GM21528 (cell line): ENCODE measurements around the gene PRR14L.
"Not testable (repeated sequence)": the region's sequence is repeated elsewhere in the genome, so short reads cannot be mapped to it uniquely, and the experiment has no call there.

Experiments
- ATAC-seq: cut with Tn5 transposase; IDR thresholded peaks from one replicate; pipeline ENCODE4 v1.9.1; 2021; ENCODE audit warnings: mild to moderate bottlenecking, moderate library complexity; ENCODE audit not compliant: unreplicated experiment, low FRiP score

PRR14L gene

GRCh38 chr22:31742115-31742514 is 7.8 kb downstream of the PRR14L start:
- no peak for ATAC-seq

- ATAC-seq = not testable (repeated sequence)
Measured at GRCh38 chr22:31740314-31740713, 9.6 kb downstream of the PRR14L start.

GRCh38 chr22:31739795-31740201 is 10.1 kb downstream of the PRR14L start:
- ATAC-seq = no peak

DNA sequence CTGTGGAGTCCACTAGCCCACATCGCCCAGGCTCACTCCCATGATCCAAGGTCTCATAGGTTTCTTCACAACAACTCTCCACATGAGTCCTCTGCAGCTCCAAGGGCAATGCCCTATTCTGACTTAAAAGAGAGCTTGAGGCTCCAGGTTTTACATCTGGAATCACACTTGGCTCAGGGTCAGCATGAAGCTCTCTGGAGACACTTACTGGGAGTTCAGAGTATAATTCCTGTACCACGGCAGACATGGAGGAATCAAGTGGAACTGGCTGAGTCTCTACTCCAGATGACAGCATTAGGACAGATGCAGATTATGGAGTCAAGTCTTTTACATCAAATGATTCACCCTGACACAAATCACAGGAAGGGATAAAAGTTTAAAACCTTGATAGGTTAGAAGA is 11.4 kb downstream of the PRR14L start:
- ATAC-seq = no peak

DNA sequence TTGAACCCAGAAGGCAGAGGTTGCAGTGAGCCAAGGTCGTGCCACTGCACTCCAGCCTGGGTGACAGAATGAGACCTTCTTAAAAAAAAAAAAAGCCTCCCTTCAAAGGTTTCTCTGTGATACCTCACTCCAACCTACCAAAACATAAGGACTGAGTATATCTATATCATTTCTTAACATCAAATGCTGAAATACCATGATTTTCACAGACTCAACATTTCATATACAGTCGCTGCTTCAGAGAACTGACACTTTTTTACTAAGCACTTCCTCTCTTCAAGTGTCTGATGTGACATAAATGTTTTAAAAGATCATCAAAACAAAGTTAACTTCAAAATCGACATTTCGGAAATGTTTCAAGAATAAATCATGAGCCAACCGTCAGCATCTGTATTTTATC is 12.0 kb downstream of the PRR14L start:
- no peak for ATAC-seq

DNA sequence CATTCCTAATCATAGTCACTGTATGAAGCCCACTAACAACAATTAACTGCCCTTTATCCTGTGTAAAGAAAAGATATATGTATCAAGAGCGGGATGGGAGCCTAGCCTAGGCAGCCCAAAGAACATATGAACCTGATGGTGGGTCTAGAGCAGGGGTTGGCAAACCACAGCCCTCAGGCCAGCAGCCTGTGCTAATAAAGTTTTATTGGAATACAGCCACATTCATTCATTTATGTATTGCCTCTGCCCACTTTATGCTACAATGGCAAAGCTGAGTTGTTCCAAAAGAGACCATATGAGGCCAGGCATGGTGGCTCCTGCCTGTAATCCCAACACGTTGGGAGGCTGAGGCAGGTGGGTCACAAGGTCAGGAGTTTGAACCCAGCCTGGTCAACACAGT is 13.5 kb downstream of the PRR14L start:
- ATAC-seq = no peak

DNA sequence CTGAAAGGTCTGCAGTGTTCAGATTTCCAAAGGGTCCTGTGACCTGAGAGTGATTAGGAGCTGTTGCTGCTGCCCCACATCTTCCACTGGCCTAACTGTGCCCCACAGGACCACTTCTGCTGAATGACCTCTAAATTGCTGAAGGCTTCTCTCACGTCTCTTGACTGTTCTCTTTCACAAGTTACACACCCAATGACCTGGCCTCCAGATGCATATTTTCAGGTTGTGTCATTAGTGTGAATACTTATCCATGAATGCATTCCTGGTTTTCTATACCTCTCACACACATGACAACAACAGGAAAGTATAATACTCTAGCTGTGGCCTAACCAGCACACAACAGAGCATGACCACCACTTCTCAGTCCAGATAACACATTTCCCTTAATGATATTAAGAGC is 15.4 kb downstream of the PRR14L start:
- ATAC-seq = no peak

- no peak for ATAC-seq
Measured at GRCh38 chr22:31733580-31734079, 16.3 kb downstream of the PRR14L start.

- ATAC-seq = no peak
Measured at GRCh38 chr22:31732089-31732829, 17.7 kb downstream of the PRR14L start.

DNA sequence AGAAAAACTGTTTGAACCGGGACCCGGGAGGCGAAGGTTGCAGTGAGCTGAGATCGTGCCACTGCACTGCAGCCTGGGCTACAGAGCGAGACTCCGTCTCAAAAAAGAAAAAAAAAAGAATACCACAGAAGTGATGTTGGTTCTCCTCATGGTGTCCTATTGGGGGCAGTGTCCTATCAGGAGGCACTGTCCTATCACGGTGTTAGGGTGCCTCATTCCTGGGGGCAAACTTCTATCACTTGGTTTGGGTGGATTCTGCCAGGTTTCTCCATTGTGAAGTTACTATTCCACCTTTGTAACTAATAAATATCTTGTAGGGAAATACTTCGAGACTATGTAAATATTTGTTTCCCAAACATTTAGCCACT is 19.6 kb downstream of the PRR14L start:
- ATAC-seq = no peak

- ATAC-seq = no peak
Measured at GRCh38 chr22:31728857-31729256, 21.1 kb downstream of the PRR14L start.

- ATAC-seq = no peak
Measured at GRCh38 chr22:31726692-31727091, 23.2 kb downstream of the PRR14L start.

GRCh38 chr22:31723723-31724122 is 26.2 kb downstream of the PRR14L start:
- no peak for ATAC-seq

DNA sequence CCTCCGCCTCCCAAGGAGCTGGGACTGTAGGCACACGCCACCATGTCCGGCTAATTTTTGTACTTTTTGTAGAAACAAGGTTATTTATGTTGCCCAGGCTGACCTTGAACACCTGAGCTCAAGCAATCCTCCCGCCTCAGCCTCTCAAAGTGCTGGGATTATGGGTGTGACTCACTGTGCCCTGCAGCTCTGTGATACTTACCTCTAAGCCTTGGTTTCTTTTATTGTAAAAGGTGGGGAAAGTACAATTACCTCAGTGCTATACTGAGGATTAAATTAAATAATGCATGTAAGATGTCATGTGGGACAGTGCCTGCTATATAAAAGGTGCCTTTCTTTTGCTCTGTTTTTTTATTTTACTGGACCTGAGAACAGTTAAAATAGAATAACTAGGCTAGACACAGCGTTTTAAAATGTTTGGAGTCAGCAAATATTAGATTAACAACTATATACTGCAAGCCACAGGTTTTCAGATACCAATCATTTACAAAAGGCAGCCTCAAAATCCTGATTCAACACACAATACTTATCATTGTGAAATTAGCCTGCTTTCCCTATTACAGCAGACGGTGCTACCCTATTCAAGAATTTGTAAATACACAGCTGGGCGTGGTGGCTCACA is 30.0 kb downstream of the PRR14L start:
- ATAC-seq = no peak

DNA sequence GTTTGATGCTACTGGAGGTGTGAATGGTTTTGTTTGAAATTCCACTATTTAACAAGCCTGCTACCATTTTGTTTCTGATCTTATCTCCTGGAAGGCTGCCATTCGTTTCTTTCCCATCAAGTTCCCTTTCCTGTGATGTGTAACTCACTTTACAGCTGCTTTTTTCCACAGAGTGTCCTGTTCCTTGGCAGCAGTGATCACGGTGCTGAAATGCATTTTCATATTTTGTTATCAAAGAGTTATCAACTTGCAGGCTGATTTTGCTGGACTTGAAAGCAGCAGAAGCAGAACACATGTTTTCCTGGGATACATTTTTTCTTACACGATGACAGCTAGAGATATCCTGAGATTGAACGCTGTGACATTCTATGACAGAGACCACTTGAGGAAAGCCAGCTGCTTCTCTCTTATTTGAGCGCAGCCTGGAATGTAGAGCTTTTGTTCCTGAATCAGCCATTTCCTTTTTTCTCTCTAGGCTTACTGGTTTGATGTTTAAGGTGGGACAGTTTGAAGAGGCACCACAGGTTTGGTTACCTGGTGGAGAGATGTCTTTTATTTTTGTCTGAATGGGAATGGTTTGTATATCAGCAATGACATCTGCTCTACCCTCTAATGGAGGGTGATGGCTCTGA is 34.7 kb downstream of the PRR14L start:
- ATAC-seq = no peak

DNA sequence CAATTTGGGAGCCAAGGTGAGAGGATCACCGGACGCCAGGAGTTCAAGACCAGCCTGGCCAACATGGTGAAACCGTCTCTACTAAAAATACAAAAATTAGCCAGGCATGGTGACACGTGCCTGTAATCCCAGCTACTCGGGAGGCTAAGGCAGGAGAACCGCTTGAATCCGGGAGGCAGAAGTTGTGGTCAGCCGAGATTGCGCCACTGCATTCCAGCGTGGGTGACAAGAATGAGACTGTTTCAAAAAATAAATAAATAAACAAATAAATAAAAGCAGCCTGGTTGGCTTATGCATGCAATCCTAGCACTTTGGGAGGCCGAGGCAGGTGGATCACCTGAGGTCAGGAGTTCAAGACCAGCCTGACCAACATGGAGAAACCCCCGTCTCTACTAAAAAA is 38.7 kb downstream of the PRR14L start:
- not testable (repeated sequence) for ATAC-seq

- no peak for ATAC-seq
Measured at GRCh38 chr22:31707519-31707918, 42.4 kb downstream of the PRR14L start.

- ATAC-seq = no peak
Measured at GRCh38 chr22:31695423-31695822, 54.5 kb downstream of the PRR14L start.

DNA sequence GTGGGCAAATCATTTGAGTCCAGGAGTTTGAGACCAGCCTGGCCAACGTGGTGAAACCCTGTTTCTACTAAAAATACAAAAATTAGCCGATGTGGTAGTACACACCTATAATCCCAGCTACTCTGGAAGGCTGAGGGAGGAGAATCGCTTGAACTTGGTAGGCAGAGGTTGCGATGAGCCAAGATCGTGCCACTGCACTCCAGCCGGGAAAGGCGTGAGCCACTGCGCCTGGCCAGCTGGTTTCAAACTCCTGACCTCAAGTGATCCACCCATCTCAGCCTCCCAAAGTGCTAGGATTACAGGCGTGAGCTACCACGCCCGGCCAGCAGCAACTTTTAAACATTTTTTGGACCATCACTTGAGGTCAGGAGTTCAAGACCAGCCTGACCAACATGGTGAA is 55.9 kb downstream of the PRR14L start:
- not testable (repeated sequence) for ATAC-seq

DNA sequence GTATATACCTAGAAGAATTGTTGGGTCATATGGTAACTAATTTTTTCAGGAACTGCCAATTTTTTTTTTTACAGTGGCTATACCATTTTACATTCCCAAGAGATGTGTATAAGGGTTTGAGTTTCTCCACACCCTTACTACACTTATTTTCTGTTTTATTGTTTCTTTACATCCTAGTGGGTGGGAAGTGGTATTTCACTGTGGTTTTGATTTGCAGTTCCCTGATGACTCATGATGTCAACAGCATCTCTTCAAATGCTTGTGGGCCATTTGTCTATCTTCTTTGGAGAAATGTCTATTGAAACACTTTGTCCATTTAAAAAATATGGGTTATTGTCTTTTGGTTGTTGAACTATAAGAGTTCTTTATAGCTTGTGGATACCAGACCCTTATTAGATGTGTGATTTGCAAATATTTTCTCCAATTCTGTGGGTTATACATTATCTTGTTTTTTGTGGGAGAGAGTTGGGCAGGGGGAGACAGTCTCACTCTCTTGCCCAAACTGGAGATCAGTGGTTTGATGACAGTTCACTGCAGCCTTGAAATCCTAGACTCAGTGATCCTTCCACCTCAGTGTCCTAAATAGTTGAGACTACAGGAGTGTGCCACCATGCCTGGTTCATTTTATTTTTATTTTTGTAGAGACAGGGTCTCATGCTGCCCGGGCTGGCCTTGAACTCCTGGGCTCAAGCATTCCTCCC is 57.6 kb downstream of the PRR14L start:
- no peak for ATAC-seq

DNA sequence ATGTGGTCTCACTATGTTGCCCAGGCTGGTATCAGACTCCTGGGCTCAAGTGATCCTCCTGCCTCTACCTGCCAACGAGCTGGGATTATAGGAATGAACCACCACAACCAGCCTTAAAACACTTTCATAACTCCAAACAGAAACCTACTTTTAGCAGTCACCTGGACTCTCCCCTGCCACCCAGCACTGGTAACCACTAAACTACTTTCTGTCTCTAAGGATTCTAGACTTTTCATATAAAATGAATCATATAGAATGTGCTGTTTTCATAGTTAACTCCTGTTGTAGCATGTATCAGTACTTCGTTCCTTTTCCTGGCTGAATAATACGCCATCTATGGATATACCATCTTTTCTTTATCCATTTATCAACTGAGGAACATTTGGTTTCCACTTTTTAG is 58.5 kb downstream of the PRR14L start:
- ATAC-seq = no peak
